NCI-H460 (cell line): ENCODE results near the gene TCF7L2. TPM values are rescaled to one million over a fixed set of nuclear protein-coding genes. Genes with fewer than 3 reads are reported as not detected.
A peak's percentile ranks its signal among the peaks of the same experiment; 100 is the strongest.

Experiments used
- DNase-seq: peaks from one replicate; pipeline ENCODE4 v3.0.0-alpha.2; 2016; ENCODE audit warnings: low read depth; ENCODE audit errors: extremely low read depth
- total RNA-seq: library from RNA; depleted of rRNA; stranded (reverse); fragments of >200 nt; shearing (Covaris generic); gene quantifications from 2 replicates; pipeline ENCODE4 v1.2.3, GENCODE V29; 2014

The TCF7L2 gene
- total RNA-seq, 1 experiment from 2014 or later: 11.1 TPM

DNA sequence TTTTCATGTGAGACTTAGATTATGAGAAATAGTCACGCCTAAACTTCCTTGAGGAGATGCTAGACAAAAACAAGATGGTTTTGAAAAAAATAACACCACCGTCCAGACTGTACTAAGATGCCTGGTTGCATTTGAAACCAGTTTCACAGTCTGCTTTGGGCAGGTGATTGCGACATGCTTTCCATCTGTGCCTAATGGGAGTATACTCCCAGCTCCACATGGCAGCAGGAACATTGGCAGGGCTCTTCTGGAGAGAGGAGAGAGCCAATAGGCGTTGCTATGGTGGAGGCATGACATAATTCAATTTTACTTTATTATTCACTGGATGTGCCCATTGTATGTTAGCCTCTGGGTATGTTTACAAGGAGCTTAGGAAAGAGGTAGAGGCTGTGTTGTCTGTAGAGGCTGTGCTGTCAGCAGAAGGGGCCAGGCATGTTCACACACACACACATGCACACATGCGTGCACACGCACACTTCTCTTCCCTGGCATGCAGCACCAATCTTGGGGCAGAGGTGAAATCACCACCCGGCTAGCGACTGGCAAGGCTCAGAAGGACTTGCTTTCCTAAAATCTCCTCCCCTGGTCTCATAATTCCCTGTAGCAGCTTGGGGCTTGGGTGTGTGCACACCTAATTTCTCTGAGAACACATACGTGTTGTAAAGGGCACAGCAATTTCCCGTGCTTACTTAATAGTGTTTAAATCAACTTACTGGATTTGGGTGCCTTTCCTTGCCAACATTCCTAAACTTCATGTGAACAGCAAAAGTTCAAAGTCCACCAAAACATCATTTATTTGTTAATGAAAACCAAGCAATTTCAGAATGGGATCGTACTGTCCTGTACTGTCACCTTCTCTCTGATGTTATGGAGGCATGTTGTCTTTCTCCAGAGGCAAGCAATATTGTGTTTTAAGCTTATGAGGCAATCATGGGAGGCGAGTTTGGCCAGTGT lies 162.1 kb downstream of the TCF7L2 start:
- no peak for DNase-seq

DNA sequence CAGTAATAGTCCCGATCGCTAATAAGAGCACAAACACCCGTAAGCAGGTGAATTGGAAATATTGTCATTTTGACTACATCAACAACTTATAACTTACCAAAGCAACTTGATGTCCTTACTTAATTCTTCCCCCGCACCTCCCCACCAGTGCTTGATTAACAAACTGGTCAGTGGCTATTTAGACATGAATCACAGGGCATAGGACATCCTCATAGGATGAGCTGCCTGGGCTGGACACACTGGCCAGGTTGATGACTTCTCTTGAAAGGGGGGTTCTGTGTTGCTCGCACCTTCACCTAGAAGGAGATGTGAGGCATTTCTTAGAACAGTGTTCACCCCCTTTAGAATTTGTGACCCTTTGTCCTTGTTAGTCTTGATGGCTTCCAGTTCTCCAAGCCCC lies 163.2 kb downstream of the TCF7L2 start:
- no peak for DNase-seq

DNA sequence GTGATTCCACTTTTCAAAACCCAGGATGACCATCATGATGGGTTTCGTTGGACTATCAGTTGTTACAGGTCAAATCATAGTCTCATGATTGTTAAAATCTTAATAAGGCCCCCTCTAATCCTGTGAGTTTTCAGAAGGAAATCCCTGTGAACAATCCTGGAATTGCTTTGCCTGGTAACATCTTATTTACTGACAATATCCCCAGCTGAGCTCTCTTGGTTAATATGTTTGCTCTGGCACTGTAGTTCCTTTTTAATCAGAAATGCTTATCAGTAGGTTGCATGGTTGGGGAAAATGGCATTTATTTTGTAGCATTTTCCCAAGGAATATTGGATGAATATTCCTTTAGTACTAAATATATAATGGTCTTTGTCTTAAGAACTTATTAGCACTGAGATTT lies 163.9 kb downstream of the TCF7L2 start:
- no peak for DNase-seq

DNA sequence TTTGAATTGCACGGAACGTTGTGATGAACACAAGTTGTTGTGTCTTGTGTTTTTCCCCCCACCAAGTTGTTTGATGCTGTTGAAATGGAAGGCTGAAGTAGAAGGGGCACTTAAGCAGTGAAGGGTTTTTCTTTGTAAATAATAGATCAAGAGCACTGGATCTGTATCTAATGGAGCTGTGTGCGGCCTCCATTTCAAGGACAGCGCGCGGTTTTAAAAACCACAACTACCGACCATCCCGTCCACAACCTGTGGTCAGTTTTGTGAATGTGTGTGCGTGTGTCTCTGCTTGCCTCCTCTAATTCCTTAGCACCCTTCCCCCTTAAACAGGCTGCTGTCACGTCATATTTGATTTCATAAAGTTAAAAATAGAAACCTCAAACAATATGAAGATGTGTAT lies 165.5 kb downstream of the TCF7L2 start:
- DNase-seq: no peak

DNA sequence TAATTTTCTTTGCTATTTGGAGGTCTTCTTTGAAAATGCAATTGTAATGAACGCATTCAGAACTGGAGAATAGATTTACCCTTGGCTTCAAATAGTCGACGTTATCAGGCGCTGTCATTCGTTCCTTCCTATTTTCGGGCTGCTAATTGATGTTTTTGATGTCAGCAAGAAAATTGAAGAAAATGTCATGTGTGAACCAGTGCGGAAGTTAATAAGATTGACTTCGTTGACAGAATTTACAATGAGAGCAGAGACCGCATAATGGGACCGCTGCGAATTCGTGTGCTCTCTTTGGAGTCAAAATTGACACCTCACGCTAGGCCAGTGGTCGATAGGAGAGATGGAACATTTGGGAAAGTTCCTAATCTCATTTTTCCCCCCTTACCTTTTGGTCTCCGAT lies 168.8 kb downstream of the TCF7L2 start:
- DNase-seq: no peak

DNA sequence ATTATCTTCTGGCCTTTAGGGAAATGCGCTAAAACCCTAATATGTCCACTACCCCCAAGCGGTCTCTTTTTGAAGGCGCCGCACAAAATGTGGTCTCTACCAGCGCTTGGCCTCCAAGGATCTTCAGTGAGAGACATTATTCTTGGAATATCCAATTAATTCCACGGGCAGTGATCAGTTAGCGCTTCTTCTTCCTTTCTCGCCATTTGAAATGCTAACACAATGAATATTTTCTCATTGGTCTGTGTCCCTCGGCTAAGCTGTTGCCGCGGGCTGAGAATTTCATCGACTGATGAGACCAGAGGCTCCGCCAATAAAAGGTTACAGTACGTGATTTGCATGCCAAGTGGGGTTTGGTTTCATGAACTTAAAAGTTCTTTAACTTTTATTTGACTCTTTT lies 169.8 kb downstream of the TCF7L2 start:
- no peak for DNase-seq

DNA sequence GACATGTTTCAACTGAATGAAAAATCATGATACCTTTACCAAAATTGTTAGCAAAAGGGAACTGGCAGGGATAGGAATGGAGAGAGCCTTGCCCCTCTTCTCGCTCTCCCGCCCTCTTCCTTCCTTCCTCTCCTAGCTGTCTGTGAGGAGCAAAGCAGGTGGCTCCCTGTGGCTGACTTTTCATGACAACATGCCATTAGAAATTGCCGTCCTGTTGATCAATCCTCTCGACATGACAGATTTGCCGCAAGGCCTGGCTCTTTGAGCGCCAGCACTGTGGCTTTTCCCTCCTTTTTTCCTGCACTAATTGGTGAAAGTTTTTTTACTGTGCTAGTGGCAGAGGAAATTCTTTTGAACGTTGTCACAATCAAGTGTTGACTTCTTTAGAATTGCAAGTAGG lies 171.1 kb downstream of the TCF7L2 start:
- no peak for DNase-seq

DNA sequence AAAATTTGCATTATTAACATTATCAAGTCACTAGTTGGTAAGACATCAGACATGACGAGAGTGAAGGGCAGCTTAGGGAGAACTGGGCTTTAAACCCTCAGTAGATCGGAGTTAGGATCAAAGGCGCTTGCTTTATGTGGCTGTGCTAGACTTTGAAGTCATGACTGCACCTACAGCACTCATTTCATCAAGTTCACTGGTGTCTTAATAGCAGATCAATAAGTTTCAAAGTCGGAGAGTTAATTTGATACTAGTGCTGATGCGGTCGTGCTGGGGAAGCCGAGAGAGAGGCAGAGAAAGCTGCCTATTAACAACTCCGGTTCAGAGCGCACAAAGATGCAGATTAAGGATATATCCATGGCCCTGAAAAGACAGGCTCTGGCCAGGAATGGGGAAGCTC lies 172.9 kb downstream of the TCF7L2 start:
- DNase-seq: no peak

DNA sequence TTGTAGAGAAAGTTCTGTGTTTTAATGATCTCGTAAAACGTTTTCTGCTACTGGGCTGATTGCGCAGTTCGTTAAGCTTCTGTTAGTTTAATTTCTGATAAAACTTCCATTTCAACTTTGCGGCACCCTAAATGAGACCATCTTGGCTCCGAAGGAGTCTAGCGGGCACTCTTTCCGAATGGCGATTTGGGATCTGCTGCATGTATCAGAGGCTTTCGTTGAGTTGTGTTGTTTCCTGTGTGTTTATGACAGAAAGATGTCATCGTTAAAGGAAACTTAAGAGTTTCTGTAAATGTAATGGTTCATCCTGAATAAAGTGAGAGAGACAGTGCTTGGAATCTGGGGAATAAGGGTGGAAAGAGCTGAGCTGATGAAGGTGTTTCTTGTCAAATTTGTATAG lies 174.7 kb downstream of the TCF7L2 start:
- no peak for DNase-seq

DNA sequence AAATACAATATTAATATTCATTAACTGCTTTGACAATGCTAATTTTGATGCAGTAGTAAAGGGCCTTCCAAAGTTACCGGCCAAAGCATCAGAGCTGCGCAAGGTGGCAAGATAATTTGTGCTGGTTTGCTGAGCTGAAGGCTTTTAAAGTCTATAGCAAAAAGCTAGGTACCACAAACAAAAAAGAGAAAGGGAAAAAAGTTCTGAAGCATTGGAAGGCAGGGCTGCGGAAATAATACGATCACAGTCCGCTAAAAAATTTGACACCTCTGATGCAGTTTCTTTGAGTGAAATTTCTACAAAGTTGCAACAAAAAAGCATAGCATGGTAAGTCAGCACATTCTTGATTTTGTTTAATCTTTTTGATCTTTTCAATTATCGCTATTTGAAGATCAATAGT lies 175.6 kb downstream of the TCF7L2 start:
- no peak for DNase-seq

DNA sequence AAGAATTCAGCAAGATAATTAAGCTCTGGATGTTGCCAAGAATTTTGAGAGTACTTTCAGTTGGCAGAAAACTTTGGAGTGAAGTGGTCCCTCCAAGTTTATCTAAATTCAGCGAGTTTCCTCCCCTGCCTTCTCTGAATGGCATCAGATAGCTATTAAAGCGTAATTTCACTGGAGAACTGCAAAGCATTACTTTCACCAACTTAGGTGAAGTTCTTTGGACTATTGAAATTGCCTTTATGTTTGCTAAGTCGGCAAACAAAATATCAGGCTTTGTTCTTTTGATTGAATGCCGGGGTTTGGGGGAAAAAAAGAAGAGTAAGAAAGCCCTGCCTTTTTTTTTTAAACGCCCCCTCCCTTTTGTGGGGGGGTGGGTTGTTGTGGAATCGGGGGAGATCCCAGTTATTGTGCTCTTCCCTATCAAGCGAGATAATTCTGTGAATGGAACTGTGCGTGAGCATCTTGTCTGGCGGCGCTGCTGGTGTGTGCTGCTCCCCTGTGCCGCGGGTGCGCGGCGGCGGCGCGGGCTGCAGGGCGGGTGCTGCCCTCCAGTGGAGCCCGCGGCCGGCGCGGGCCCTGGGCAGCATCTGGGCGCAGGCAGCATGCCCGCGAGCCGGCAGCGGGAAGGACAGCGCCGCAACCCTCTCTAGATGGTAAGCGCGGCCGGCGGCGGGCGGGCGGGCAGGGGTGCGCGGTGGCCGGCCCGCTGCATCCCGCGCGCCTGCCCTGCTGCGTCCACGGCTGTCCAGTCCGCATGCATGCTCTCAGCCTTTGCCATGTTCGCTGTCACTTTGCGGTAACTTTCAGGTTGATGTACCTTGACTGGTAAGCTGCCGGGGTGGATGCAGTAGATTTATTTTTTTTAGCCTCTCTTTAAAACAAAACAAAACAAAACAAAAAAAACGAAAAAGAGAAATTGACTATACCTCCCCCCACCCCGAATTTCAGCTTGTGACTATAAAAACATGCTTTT lies 176.5 kb downstream of the TCF7L2 start:
- peak; percentile 77 for DNase-seq

DNA sequence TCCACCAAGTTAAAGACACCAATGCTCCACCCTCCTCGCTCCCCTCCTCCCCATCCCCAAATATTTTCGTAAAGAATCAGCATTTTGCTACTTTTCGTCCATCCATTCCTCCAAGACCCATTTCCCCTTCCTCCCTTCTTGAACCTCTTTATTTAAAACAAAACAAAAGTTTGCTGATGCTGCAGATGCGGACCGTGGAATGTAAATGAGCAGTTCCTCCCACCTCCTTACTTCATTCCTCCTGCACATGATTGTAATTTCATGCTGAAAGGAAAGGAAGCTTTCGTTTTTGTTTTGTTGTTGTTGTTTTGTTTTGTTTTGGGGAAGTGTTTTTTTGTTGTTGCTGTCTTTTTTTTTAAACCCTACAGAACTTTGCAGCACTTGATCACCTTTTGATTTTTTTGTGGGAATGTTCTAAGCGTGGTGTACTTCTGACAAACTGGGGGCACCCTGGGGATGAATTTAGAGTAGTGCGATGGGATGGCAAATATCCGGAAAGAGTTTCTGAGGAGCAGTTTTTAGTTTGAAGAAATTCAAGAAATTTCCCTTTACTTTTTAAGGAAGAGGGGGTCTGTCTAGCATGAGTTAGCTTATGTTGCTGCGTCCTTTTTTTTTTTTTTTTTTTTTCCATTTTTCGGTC lies 177.3 kb downstream of the TCF7L2 start:
- no peak for DNase-seq

DNA sequence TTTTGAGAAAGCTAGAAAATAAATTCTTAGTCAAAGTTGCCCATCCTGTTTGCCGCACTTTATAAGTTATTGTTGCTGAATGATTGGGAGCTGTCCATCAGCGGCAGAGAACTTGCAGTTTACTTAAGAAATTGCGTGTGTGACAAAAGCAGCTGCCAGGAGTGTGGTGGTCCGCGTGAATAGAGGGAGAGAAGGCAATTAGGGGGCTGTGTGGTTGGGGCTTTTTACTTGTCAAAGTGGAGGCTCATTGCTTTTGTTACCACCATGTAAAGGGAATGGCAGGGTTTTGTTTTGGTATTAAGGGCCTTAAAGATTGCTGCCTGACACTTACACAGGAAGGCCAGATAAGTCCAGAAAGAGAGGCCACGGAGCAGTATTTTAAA lies 177.8 kb downstream of the TCF7L2 start:
- DNase-seq: no peak

DNA sequence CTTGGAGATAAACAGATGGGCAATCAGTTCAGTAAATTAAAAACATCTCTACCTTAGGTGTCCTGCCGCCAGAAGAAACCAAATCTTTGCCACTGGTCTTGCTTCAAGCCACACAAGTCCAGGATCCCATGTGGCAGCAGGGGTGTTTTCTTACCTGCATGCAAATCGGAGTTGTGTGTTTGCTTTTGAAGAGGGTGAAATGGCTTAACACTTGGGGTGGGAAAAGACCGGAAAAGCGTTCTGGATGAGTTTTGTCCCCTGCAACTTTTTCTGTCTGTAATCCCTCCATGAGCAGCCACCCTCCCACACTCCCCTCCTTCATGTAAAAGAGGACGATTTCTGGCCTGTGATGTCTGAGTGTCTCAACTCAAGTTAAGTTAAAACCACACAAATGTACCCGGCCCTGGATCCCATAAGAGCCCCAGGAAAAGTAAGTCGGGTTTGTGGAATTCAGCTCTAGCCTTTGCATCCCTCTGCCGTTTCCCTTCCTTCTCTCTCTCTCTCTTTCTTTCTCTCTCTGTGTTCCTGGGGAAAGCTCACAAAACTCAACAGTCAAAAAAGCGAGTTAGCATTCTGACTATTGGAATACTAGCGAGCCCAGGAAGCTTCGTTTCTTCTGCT lies 178.5 kb downstream of the TCF7L2 start:
- DNase-seq: no peak

DNA sequence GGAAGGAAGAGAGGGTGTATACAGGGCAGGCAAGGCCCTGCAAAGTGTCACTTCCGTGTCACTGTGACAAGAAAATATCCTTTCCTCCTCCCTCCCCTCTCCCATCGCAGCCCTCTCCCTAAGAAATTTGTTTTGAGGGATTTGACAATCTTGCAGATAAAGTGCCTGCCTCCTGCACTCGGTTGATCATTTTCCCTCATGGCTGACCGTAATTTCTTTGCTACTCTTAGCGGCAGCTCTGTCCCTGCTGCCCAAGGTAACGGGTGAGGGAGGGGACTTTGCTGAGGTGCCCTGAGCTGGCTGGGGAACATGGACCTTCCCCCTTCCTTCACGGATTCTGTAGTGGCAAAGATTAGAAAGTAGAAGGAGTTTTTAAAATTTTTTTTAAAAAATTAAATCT lies 179.1 kb downstream of the TCF7L2 start:
- DNase-seq: no peak

DNA sequence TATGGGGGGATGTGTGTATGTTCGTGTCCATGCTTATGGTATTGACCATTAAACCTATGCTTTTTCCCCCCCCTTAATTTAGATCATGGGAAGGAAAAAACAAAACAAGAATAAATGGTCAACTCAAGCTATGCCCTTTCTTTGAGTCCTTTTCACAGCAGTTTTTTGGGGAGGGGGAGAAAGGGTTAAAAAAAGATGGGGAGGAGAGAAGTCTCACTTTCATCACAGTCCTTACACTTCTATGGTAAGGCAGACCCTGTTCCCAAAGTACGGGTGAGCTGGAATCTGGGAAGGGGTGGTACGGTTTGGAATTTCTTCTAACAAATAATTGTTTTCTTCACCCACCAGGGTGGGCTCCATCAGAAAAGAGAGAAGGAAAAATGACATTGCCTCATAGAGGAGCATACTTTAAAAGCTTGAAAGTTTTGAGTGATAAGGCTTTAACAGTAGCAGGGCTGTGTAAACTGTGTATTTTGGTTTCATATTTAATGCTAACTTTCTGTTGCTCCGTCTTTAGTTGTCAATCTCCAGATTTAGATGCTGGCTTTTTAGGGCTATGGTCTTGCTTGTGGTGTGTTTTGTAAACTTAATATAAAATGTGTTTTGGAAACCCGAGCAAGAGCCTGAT lies 180.1 kb downstream of the TCF7L2 start:
- no peak for DNase-seq

DNA sequence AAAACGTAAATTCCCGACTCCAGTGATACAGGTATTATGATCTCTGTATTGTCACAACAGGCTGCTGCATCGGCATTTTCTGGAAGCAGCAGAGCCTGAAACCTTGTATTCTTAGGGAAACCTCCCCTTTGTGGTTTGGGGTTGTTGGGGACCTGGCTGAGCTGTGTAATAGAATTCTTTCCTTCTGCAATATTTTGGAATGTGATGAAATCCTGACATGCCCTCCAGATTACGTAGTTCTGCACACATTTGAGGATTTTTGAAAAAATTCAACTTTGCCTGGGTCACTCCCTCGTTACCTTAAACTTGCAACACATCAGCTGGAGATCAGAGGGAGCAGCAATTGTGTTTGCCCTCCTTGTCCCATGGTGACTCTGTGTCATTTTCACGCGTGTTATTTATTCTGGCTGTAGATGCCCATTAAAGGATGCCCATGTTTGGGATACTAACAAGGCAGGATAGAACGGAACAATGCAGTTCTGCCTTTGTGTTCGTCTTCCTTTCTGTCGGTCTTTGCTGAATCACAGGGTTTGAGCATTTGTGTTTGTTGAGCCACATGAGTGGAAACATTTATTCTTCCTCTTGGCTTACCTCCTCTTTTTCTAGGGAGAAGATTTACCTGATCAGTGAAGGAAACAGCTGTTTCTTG lies 181.7 kb downstream of the TCF7L2 start:
- DNase-seq: peak; percentile 68

DNA sequence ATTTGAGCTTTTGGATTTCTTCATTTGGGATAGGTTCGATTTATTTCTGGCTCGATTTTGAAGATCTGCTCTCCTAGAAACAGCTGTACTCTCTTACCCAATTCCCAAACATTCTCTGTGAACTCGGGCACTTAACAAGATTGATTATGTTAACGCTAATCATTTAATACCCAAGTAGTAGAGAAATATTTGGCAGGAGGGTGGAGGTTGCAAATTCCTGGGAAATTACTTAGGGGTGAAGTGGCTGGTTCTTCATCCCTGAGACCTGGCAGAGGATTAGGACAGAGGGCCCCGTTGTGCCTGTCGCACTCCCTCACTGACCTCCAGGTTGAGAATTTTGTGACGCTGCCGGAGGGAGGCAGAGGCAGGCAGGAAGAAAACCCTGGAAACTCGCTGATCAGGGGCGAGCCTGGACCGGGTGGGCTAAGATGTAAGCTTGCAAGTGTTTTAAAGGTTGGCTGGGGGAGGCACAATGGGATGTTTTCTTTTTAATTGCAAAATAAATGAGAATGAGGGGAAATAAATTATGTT lies 182.6 kb downstream of the TCF7L2 start:
- peak; percentile 40 for DNase-seq

DNA sequence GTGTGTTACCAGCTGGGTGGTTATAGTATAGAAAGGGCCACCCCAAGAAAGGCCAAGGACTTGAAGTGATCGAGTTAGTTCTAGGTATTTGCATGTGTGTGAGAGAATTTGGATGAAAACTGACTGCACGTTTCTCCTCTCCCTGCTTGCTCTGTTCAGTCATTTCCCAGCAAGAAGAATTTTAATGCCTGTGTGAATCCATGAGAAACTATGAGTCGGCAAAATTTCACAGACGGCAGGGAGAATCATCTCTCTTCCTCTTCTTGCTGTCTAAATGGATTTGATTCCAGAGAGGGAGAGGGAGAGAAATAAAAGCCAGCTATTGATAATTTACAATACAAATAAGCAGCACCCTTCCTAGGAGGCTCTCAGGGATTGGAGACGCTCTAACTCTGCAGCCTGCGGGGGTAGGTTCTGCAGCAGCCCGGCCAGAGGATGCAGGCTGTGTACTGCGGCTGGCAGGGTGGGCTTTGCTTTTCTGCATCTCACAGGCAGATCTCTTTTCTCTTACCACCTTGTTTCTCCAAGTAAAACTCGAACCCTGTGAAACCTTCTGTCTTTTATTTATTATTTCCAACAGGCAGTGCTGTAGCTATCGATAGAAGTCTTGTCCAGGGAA lies 183.6 kb downstream of the TCF7L2 start:
- DNase-seq: peak; percentile 51
